ENCODE measurements around the gene MYD88.

Gene MYD88

DNA sequence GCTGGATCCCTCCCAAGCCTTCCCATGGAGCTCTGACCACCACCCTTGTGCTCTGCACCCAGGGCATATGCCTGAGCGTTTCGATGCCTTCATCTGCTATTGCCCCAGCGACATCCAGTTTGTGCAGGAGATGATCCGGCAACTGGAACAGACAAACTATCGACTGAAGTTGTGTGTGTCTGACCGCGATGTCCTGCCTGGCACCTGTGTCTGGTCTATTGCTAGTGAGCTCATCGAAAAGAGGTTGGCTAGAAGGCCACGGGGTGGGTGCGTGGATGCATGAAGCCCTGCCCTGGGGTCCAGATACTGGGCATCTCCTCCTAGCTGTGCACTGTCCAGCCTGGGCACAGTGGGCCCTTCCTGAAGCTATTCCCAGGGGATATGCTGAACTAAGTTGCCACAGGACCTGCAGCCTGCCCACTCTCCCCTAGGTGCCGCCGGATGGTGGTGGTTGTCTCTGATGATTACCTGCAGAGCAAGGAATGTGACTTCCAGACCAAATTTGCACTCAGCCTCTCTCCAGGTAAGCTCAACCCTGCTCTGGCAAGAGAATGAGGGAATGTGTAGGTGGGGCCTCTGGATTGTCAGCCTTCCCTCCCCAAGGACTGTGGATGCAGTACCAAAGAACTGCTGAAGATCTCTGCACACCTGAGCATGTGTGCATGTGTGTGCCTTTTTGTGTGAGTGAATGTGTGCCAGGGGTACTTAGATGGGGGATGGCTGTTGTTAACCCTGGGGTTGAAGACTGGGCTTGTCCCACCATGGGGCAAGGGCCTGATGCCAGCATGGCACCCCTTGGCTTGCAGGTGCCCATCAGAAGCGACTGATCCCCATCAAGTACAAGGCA, 2.1 kb downstream of the MYD88 start:
- no peak for TF ChIP-seq POLR2AphosphoS5 (IDR thresholded peaks at IDR 0.05; ENCODE audit: low read depth, low read length)

DNA sequence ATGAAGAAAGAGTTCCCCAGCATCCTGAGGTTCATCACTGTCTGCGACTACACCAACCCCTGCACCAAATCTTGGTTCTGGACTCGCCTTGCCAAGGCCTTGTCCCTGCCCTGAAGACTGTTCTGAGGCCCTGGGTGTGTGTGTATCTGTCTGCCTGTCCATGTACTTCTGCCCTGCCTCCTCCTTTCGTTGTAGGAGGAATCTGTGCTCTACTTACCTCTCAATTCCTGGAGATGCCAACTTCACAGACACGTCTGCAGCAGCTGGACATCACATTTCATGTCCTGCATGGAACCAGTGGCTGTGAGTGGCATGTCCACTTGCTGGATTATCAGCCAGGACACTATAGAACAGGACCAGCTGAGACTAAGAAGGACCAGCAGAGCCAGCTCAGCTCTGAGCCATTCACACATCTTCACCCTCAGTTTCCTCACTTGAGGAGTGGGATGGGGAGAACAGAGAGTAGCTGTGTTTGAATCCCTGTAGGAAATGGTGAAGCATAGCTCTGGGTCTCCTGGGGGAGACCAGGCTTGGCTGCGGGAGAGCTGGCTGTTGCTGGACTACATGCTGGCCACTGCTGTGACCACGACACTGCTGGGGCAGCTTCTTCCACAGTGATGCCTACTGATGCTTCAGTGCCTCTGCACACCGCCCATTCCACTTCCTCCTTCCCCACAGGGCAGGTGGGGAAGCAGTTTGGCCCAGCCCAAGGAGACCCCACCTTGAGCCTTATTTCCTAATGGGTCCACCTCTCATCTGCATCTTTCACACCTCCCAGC, 2.9 kb downstream of the MYD88 start:
- TF ChIP-seq SIN3A (IDR thresholded peaks at IDR 0.05; ENCODE audit: borderline replicate concordance, insufficient read depth, low read length) (no peak), FOXP2 (optimal IDR thresholded peaks at IDR 0.05; ENCODE audit: borderline replicate concordance, extremely low read depth, extremely low read length, insufficient read depth) (no peak), POLR2AphosphoS5 (IDR thresholded peaks at IDR 0.05; ENCODE audit: low read depth, low read length) (no peak), TAF1 (IDR thresholded peaks at IDR 0.05; ENCODE audit: borderline replicate concordance, insufficient read depth, low read length) (no peak)
- TF ChIP-seq, protein P1, sequence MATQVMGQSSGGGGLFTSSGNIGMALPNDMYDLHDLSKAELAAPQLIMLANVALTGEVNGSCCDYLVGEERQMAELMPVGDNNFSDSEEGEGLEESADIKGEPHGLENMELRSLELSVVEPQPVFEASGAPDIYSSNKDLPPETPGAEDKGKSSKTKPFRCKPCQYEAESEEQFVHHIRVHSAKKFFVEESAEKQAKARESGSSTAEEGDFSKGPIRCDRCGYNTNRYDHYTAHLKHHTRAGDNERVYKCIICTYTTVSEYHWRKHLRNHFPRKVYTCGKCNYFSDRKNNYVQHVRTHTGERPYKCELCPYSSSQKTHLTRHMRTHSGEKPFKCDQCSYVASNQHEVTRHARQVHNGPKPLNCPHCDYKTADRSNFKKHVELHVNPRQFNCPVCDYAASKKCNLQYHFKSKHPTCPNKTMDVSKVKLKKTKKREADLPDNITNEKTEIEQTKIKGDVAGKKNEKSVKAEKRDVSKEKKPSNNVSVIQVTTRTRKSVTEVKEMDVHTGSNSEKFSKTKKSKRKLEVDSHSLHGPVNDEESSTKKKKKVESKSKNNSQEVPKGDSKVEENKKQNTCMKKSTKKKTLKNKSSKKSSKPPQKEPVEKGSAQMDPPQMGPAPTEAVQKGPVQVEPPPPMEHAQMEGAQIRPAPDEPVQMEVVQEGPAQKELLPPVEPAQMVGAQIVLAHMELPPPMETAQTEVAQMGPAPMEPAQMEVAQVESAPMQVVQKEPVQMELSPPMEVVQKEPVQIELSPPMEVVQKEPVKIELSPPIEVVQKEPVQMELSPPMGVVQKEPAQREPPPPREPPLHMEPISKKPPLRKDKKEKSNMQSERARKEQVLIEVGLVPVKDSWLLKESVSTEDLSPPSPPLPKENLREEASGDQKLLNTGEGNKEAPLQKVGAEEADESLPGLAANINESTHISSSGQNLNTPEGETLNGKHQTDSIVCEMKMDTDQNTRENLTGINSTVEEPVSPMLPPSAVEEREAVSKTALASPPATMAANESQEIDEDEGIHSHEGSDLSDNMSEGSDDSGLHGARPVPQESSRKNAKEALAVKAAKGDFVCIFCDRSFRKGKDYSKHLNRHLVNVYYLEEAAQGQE (IDR thresholded peaks at IDR 0.05; ENCODE audit: insufficient read depth in 1 of 2, low read depth in 2 of 2, low read length in 2 of 2), result no peak

DNA sequence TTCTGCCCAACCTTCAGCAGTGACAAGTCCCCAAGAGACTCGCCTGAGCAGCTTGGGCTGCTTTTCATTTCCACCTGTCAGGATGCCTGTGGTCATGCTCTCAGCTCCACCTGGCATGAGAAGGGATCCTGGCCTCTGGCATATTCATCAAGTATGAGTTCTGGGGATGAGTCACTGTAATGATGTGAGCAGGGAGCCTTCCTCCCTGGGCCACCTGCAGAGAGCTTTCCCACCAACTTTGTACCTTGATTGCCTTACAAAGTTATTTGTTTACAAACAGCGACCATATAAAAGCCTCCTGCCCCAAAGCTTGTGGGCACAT, 3.5 kb downstream of the MYD88 start:
- TF ChIP-seq, protein P1 (IDR thresholded peaks at IDR 0.05; ENCODE audit: insufficient read depth in 1 of 2, low read depth in 2 of 2, low read length in 2 of 2), result no peak
- no peak for TF ChIP-seq TAF1 (IDR thresholded peaks at IDR 0.05; ENCODE audit: borderline replicate concordance, insufficient read depth, low read length)
- no peak for TF ChIP-seq FOXP2 (optimal IDR thresholded peaks at IDR 0.05; ENCODE audit: borderline replicate concordance, extremely low read depth, extremely low read length, insufficient read depth)
- no peak for TF ChIP-seq SIN3A (IDR thresholded peaks at IDR 0.05; ENCODE audit: borderline replicate concordance, insufficient read depth, low read length)
- no peak for TF ChIP-seq POLR2AphosphoS5 (IDR thresholded peaks at IDR 0.05; ENCODE audit: low read depth, low read length)

DNA sequence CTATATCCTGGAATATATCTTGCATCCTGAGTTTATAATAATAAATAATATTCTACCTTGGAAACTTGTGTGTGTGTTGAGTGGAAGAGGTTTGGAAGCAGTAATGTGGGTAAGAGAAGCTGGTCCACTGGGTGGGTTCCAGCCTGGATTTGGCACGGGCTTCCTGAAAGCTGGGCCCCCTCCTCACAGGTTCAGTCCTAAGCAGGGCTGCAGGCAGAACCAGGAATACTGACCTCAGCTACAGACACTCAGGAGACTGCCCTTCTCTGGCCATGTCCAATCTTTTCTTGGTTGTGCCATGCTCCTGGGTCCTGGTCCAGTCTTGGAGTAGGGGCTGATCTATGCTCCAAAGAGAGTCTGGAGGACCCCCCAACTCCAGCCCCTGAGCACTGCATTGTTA, 4.5 kb downstream of the MYD88 start:
- no peak for TF ChIP-seq TAF1 (IDR thresholded peaks at IDR 0.05; ENCODE audit: borderline replicate concordance, insufficient read depth, low read length)
- TF ChIP-seq POLR2AphosphoS5 (IDR thresholded peaks at IDR 0.05; ENCODE audit: low read depth, low read length), result no peak
- TF ChIP-seq, protein P1 (IDR thresholded peaks at IDR 0.05; ENCODE audit: insufficient read depth in 1 of 2, low read depth in 2 of 2, low read length in 2 of 2), result no peak
- TF ChIP-seq FOXP2 (optimal IDR thresholded peaks at IDR 0.05; ENCODE audit: borderline replicate concordance, extremely low read depth, extremely low read length, insufficient read depth), result no peak
- no peak for TF ChIP-seq SIN3A (IDR thresholded peaks at IDR 0.05; ENCODE audit: borderline replicate concordance, insufficient read depth, low read length)

DNA sequence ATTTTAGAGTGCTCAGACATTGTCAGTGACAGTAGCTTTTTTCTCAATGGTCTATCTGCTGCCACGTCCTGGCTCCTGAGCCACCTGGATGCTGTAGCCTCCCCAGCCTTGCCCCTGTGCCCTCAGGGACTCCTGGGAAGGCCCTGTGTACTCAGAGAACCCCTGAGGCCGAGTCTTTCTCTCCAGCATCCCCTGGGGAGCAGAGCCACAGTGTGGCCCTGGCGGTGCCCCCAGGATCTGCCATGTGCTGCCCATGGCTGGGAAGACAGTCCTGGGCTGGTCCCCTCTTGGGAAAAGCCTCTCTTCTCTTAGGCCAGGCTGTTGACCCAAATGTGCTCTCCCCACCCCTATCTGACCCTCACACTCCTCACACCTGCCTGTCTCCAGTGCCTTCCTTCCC, 5.0 kb downstream of the MYD88 start:
- TF ChIP-seq POLR2AphosphoS5 (IDR thresholded peaks at IDR 0.05; ENCODE audit: low read depth, low read length), result no peak

DNA sequence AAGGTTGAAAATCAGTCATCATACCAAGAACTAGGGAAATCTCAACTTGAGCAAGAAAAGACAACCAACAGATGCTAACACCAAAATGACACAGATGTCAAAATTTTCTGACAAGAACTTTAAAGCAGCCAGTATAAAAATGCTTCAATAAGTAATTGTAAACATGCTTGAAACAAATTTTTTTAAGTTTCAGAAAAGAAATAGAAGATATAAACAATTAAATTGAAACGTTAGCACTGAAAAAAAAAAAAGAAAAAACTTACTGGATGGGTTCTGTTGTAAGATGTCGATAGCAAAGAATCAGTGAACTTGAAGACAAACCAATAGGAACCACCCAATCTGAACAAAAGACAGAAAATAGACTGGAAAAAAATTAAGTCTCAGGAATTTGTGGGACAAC, 8.0 kb downstream of the MYD88 start:
- TF ChIP-seq SIN3A (IDR thresholded peaks at IDR 0.05; ENCODE audit: borderline replicate concordance, insufficient read depth, low read length) (no peak), TAF1 (IDR thresholded peaks at IDR 0.05; ENCODE audit: borderline replicate concordance, insufficient read depth, low read length) (no peak), POLR2AphosphoS5 (IDR thresholded peaks at IDR 0.05; ENCODE audit: low read depth, low read length) (no peak), FOXP2 (optimal IDR thresholded peaks at IDR 0.05; ENCODE audit: borderline replicate concordance, extremely low read depth, extremely low read length, insufficient read depth) (no peak)
- TF ChIP-seq, protein P1 (IDR thresholded peaks at IDR 0.05; ENCODE audit: insufficient read depth in 1 of 2, low read depth in 2 of 2, low read length in 2 of 2), result no peak

Measured in PFSK-1 (cell line).